GM12878 (cell line): Measurements from ENCODE around the gene RNF25. TPM values are rescaled to one million over a fixed set of nuclear protein-coding genes. Genes with fewer than 3 reads are reported as not detected.

ENCODE experiments used
- ATAC-seq: fragments of 200-7000 bp; cut with Tn5 transposase; 3 replicates; pipeline ENCODE4 v1.9.1; 2020; ENCODE audit warnings: mild to moderate bottlenecking, moderate library complexity
- BruUV-seq: library from RNA; stranded (reverse); fragments of 400-500 nt; replicated peaks from 2 replicates; lab custom pipeline; 2021; lab: Mats Ljungman, UMichigan
- CTCF ChIA-PET: fragments of 300-600 bp; sonication (Branson Sonifier 250); formaldehyde crosslinking; extraction: SDS; loops from one replicate; lab custom pipeline; 2021; ENCODE audit warnings: inconsistent platforms; lab: Yijun Ruan, JAX
- POLR2A ChIA-PET: fragments of 350-600 bp; formaldehyde crosslinking; extraction: SDS; loops from one replicate; lab custom pipeline; 2021; ENCODE audit warnings: inconsistent platforms; lab: Charles Lee
- RAD21 ChIA-PET: fragments of 300-600 bp; sonication (Branson Sonifier 250); formaldehyde crosslinking; loops from one replicate; lab custom pipeline; 2023; ENCODE audit warnings: antibody characterized with exemption; ENCODE audit not compliant: unreplicated experiment; lab: Charles Lee
- SMC1A ChIA-PET: fragments of 300-600 bp; sonication (Branson Sonifier 250); formaldehyde crosslinking; loops from one replicate; lab custom pipeline; 2023; ENCODE audit not compliant: unreplicated experiment, uncharacterized antibody; lab: Charles Lee
- DNase-seq: peaks from one replicate; pipeline ENCODE4 v3.0.0-alpha.2; 2011; ENCODE audit warnings: low read depth, low spot score
- FAIRE-seq: peaks from 3 replicates; lab custom pipeline; 2011; peaks lifted over from hg19 to GRCh38; lab: Jason Lieb, UNC
- H2AFZ ChIP-seq: 2 replicates; pipeline ENCODE4 v1.6.0; 2011; ENCODE audit warnings: low read depth, low read length, control low read depth; ENCODE audit not compliant: control insufficient read depth
- H3K27ac ChIP-seq: 2 replicates; pipeline ENCODE4 v1.5.1; 2011; ENCODE audit warnings: control low read depth; ENCODE audit not compliant: control insufficient read depth, insufficient read depth
- H3K27me3 ChIP-seq, 2 experiments: replicated peaks in 1 of 2; 2 replicates each; pipeline versions ENCODE4 v1.6.0 to v1.6.1; 2011; ENCODE audit warnings: low read length in 1 of 2; ENCODE audit not compliant: control insufficient read depth in 2 of 2, insufficient read depth in 2 of 2
- H3K36me3 ChIP-seq, 2 experiments: 2 replicates each; pipeline ENCODE4 v1.5.1; 2011; ENCODE audit warnings: low read length in 1 of 2; ENCODE audit not compliant: control insufficient read depth in 2 of 2, insufficient read depth in 2 of 2
- H3K4me1 ChIP-seq: 2 replicates; pipeline ENCODE4 v1.6.1; 2011; ENCODE audit warnings: mild to moderate bottlenecking, low read length, moderate library complexity, mixed read lengths; ENCODE audit not compliant: control insufficient read depth, insufficient read depth
- H3K4me2 ChIP-seq: 2 replicates; pipeline ENCODE4 v1.6.0; 2011; ENCODE audit warnings: control low read depth; ENCODE audit not compliant: control insufficient read depth, insufficient read depth
- H3K4me3 ChIP-seq: fragments of 200-600 bp; sonication (generic); 2 replicates; pipeline ENCODE4 v1.5.1; 2016
- H3K79me2 ChIP-seq: 2 replicates; pipeline ENCODE4 v1.6.0; 2011; ENCODE audit warnings: low read length; ENCODE audit not compliant: control insufficient read depth, insufficient read depth
- H3K9ac ChIP-seq: 2 replicates; pipeline ENCODE4 v1.8.0; 2011; ENCODE audit warnings: low read length, control low read depth, mixed read lengths; ENCODE audit not compliant: control insufficient read depth, insufficient read depth
- H3K9me3 ChIP-seq: replicated peaks from 3 replicates; pipeline ENCODE4 v1.5.1; 2011; ENCODE audit warnings: mild to moderate bottlenecking, low read length; ENCODE audit not compliant: control insufficient read depth, insufficient read depth
- H4K20me1 ChIP-seq: 2 replicates; pipeline ENCODE4 v1.6.0; 2011; ENCODE audit not compliant: control insufficient read depth, insufficient read depth
- ATF7 ChIP-seq: fragments of 450-650 bp; IDR thresholded peaks from 2 replicates; pipeline ENCODE4 v1.6.1; 2016; ENCODE audit warnings: low read depth, mild to moderate bottlenecking
- BCL11A ChIP-seq: IDR thresholded peaks from 2 replicates; pipeline ENCODE4 v1.6.1; 2011; ENCODE audit warnings: low read depth, low read length
- CEBPB ChIP-seq, 2 experiments: fragments of 150-350 bp in 1 of 2; IDR thresholded peaks; 2 replicates each; pipeline ENCODE4 v1.6.1; 2012 to 2014; ENCODE audit warnings: low read depth in 2 of 2, low read length in 2 of 2, borderline replicate concordance in 1 of 2, inconsistent platforms in 1 of 2
- FOS ChIP-seq: IDR thresholded peaks from 3 replicates; pipeline ENCODE4 v1.6.1; 2011; ENCODE audit warnings: borderline replicate concordance; ENCODE audit not compliant: insufficient read length; ENCODE audit errors: extremely low read depth
- GATAD2B ChIP-seq: fragments of 450-650 bp; conservative IDR thresholded peaks from 2 replicates; pipeline ENCODE4 v1.6.1; 2017; ENCODE audit warnings: low read depth, mild to moderate bottlenecking, moderate library complexity
- NFIC ChIP-seq: IDR thresholded peaks from 2 replicates; pipeline ENCODE4 v1.6.1; 2012; ENCODE audit warnings: low read depth, mild to moderate bottlenecking, inconsistent platforms, low read length, moderate library complexity
- PAX8 ChIP-seq: fragments of 450-650 bp; IDR thresholded peaks from 2 replicates; pipeline ENCODE4 v1.6.1; 2017; ENCODE audit warnings: mild to moderate bottlenecking, moderate library complexity
- POLR2AphosphoS2 ChIP-seq: IDR thresholded peaks from 2 replicates; pipeline ENCODE4 v1.6.1; 2011; ENCODE audit warnings: low read depth, mild to moderate bottlenecking, low read length, improper control_type of control experiment, moderate library complexity
- YBX1 ChIP-seq: fragments of 450-650 bp; IDR thresholded peaks from 2 replicates; pipeline ENCODE4 v1.6.1; 2016; ENCODE audit warnings: antibody characterized with exemption
- ZZZ3 ChIP-seq: IDR thresholded peaks from 2 replicates; pipeline ENCODE4 v1.6.1; 2011; ENCODE audit warnings: low read depth; ENCODE audit not compliant: control insufficient read depth, insufficient read length
- WGBS: methylation state at CpG from one replicate; pipeline ENCODE4 v1.1.6; 2016; ENCODE audit warnings: low lambda C conversion rate; ENCODE audit not compliant: insufficient replicate concordance, insufficient coverage; ENCODE audit errors: missing lambda C conversion rate; 5-methylcytosine and 5-hydroxymethylcytosine counted together
- in situ Hi-C: fragments of 300-500 bp; cut with MboI; formaldehyde crosslinking; loops from 9 replicates; pipeline ENCODE4 v1.14.3; 2018; ENCODE audit warnings: mixed read lengths
- intact Hi-C: fragments of 100-400 bp; cut with micrococcal nuclease; formaldehyde crosslinking; loops from one replicate; pipeline ENCODE4 v1.14.2; 2022; ENCODE audit not compliant: unreplicated experiment
- polyA plus RNA-seq, 11 experiments: library from polyadenylated mRNA; depleted of rRNA in 4 of 11; unstranded in 6 of 11; stranded (reverse) in 5 of 11; fragments of >200 nt; fragmentation: Nextera tagmentation in 4 of 11; fragmentation: Illumina TruSeq in 1 of 11; extraction: Ambion mirVana in 4 of 11; extraction: Trizol in 1 of 11; gene quantifications; 1 replicate in 1 of 11; 2 replicates in 10 of 11; pipeline versions ENCODE4 v1.2.1 to v1.2.3, GENCODE V29; 2011 to 2016; ENCODE audit warnings: inconsistent platforms in 2 of 11, missing spikeins in 2 of 11, low read depth in 1 of 11
- total RNA-seq, 4 experiments: library from RNA; depleted of rRNA in 3 of 4; stranded (reverse); fragments of >200 nt in 3 of 4; fragmentation: Illumina TruSeq in 1 of 4; extraction: Trizol in 1 of 4; gene quantifications; 2 replicates each; pipeline versions ENCODE4 v1.2.1 to v1.2.3, GENCODE V29; 2013 to 2021
- TF ChIP-seq, protein P1 (sequence below): fragments of 450-650 bp; formaldehyde crosslinking; IDR thresholded peaks from 2 replicates; pipeline ENCODE4 v1.4.0; 2020; ENCODE audit warnings: mild to moderate bottlenecking, moderate library complexity
- TF ChIP-seq, protein P2 (sequence below): fragments of 450-650 bp; IDR thresholded peaks from 2 replicates; pipeline ENCODE4 v1.6.1; 2016; ENCODE audit warnings: mild to moderate bottlenecking
- TF ChIP-seq, protein P3 (sequence below): fragments of 450-650 bp; IDR thresholded peaks from 2 replicates; pipeline ENCODE4 v1.6.1; 2016; ENCODE audit warnings: mild to moderate bottlenecking, moderate library complexity, borderline replicate concordance
- TF ChIP-seq, protein P4 (sequence below), 3 experiments: IDR thresholded peaks in 2 of 3; conservative IDR thresholded peaks in 1 of 3; 2 replicates each; pipeline ENCODE4 v1.5.1; 2011; ENCODE audit warnings: low read depth in 3 of 3, low read length in 3 of 3, mild to moderate bottlenecking in 3 of 3, control low read depth in 2 of 3, moderate library complexity in 2 of 3, inconsistent platforms in 1 of 3, mixed read lengths in 1 of 3; ENCODE audit not compliant: control insufficient read depth in 2 of 3, insufficient read depth in 1 of 3; ENCODE audit errors: extremely low read depth in 1 of 3

RNF25 gene
- total and polyA plus RNA-seq, 10 of the 15 experiments (the other 5 are each of a cell fraction or from before 2014, with no cell fraction given), result 1.3 to 70.4 (median 28.4) TPM

DNA sequence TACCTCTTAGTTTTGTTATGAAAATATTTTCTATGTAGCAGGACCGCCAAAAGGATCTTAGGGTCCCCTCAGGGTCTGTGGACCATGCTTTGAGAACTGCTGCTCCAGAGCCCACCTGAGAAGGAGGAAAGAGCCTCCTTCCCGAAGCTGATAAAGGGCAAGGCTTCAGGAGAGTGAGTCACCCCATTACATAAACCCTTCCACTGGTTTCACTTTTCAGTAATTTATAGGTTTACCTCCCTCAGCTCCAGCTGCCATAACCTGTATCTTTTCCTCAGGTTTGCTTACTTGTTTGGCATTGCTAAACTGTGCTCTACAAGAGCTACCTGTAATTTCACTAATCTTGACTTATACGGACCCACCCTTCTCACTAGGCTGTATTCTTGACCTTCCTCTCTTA, 45.5 kb upstream of the RNF25 start:
- Histone ChIP-seq H3K4me1 (no peaks in the 10 kb centered on the region), H3K9ac (no peak overlapping the region), H3K9me3 (no peaks in the 10 kb centered on the region), H3K27ac (no peak overlapping the region), H2AFZ (no peak overlapping the region), H3K4me2 (no peak overlapping the region), H3K4me3 (no peak overlapping the region), H3K36me3 (peaks cover 1 to 12% of the 10 kb centered on the region in 2 experiments; a peak in 3 of 4 replicates), H3K79me2 (peaks cover 34% of the 10 kb centered on the region), H3K27me3 (no peaks in the 10 kb centered on the region), H4K20me1 (no peaks in the 10 kb centered on the region)
- BruUV-seq, result no TSS peak
- intact Hi-C loops (no loop called here), in situ Hi-C loops (no loop called here)
- ChIA-PET POLR2A (no interaction called here), CTCF (interaction anchor here (0.6 to 1.3 kb wide), 2 partner anchors 130 to 263 kb away, joined by 3 read pairs; no protein-coding TSS in a partner anchor), SMC1A (no interaction called here), RAD21 (no interaction called here)
- DNase-seq (no peak), FAIRE-seq (no peak), ATAC-seq (0 out of 3 replicates have a peak, but pooled peaks have one; percentile 14)
- WGBS, result 52% methylated on average over 3 of the region's 3 CpGs
- TF ChIP-seq YBX1, result no peak
- TF ChIP-seq GATAD2B, result no peak
- TF ChIP-seq, protein P1, sequence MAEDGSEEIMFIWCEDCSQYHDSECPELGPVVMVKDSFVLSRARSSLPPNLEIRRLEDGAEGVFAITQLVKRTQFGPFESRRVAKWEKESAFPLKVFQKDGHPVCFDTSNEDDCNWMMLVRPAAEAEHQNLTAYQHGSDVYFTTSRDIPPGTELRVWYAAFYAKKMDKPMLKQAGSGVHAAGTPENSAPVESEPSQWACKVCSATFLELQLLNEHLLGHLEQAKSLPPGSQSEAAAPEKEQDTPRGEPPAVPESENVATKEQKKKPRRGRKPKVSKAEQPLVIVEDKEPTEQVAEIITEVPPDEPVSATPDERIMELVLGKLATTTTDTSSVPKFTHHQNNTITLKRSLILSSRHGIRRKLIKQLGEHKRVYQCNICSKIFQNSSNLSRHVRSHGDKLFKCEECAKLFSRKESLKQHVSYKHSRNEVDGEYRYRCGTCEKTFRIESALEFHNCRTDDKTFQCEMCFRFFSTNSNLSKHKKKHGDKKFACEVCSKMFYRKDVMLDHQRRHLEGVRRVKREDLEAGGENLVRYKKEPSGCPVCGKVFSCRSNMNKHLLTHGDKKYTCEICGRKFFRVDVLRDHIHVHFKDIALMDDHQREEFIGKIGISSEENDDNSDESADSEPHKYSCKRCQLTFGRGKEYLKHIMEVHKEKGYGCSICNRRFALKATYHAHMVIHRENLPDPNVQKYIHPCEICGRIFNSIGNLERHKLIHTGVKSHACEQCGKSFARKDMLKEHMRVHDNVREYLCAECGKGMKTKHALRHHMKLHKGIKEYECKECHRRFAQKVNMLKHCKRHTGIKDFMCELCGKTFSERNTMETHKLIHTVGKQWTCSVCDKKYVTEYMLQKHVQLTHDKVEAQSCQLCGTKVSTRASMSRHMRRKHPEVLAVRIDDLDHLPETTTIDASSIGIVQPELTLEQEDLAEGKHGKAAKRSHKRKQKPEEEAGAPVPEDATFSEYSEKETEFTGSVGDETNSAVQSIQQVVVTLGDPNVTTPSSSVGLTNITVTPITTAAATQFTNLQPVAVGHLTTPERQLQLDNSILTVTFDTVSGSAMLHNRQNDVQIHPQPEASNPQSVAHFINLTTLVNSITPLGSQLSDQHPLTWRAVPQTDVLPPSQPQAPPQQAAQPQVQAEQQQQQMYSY (CRISPR knock-in tag), result no peak
- no peak for TF ChIP-seq BCL11A
- TF ChIP-seq, protein P2, sequence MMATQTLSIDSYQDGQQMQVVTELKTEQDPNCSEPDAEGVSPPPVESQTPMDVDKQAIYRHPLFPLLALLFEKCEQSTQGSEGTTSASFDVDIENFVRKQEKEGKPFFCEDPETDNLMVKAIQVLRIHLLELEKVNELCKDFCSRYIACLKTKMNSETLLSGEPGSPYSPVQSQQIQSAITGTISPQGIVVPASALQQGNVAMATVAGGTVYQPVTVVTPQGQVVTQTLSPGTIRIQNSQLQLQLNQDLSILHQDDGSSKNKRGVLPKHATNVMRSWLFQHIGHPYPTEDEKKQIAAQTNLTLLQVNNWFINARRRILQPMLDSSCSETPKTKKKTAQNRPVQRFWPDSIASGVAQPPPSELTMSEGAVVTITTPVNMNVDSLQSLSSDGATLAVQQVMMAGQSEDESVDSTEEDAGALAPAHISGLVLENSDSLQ, result no peak
- no peak for TF ChIP-seq FOS
- TF ChIP-seq NFIC, result no peak
- TF ChIP-seq CEBPB (IDR thresholded peaks at IDR 0.05; ENCODE audit: borderline replicate concordance in 1 of 2, low read depth in 2 of 2, low read length in 2 of 2), result no peak
- TF ChIP-seq, protein P3, sequence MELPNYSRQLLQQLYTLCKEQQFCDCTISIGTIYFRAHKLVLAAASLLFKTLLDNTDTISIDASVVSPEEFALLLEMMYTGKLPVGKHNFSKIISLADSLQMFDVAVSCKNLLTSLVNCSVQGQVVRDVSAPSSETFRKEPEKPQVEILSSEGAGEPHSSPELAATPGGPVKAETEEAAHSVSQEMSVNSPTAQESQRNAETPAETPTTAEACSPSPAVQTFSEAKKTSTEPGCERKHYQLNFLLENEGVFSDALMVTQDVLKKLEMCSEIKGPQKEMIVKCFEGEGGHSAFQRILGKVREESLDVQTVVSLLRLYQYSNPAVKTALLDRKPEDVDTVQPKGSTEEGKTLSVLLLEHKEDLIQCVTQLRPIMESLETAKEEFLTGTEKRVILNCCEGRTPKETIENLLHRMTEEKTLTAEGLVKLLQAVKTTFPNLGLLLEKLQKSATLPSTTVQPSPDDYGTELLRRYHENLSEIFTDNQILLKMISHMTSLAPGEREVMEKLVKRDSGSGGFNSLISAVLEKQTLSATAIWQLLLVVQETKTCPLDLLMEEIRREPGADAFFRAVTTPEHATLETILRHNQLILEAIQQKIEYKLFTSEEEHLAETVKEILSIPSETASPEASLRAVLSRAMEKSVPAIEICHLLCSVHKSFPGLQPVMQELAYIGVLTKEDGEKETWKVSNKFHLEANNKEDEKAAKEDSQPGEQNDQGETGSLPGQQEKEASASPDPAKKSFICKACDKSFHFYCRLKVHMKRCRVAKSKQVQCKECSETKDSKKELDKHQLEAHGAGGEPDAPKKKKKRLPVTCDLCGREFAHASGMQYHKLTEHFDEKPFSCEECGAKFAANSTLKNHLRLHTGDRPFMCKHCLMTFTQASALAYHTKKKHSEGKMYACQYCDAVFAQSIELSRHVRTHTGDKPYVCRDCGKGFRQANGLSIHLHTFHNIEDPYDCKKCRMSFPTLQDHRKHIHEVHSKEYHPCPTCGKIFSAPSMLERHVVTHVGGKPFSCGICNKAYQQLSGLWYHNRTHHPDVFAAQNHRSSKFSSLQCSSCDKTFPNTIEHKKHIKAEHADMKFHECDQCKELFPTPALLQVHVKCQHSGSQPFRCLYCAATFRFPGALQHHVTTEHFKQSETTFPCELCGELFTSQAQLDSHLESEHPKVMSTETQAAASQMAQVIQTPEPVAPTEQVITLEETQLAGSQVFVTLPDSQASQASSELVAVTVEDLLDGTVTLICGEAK, result no peak
- no peak for TF ChIP-seq ATF7
- TF ChIP-seq ZZZ3, result no peak
- TF ChIP-seq POLR2AphosphoS2, result no peak
- TF ChIP-seq PAX8, result no peak
- TF ChIP-seq, protein P4, sequence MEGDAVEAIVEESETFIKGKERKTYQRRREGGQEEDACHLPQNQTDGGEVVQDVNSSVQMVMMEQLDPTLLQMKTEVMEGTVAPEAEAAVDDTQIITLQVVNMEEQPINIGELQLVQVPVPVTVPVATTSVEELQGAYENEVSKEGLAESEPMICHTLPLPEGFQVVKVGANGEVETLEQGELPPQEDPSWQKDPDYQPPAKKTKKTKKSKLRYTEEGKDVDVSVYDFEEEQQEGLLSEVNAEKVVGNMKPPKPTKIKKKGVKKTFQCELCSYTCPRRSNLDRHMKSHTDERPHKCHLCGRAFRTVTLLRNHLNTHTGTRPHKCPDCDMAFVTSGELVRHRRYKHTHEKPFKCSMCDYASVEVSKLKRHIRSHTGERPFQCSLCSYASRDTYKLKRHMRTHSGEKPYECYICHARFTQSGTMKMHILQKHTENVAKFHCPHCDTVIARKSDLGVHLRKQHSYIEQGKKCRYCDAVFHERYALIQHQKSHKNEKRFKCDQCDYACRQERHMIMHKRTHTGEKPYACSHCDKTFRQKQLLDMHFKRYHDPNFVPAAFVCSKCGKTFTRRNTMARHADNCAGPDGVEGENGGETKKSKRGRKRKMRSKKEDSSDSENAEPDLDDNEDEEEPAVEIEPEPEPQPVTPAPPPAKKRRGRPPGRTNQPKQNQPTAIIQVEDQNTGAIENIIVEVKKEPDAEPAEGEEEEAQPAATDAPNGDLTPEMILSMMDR (IDR thresholded peaks at IDR 0.05 in 2 of 3, conservative IDR thresholded peaks at IDR 0.05 in 1 of 3; ENCODE audit: control insufficient read depth in 2 of 3, extremely low read depth in 1 of 3, insufficient read depth in 1 of 3, low read depth in 3 of 3, low read length in 3 of 3), result no peak
